HEK293 (cell line): ENCODE measurements around the gene EXTL1.
A peak's percentile ranks its signal among the peaks of the same experiment; 100 is the strongest.

Experiments
- EGR2 ChIP-seq: fragments of 450-650 bp; formaldehyde crosslinking; IDR thresholded peaks from 2 replicates; pipeline ENCODE4 v1.5.1; 2016; ENCODE audit warnings: low read depth, missing biosample characterization, missing genetic modification characterization
- GLI4 ChIP-seq: fragments of 450-650 bp; formaldehyde crosslinking; IDR thresholded peaks from 2 replicates; pipeline ENCODE4 v1.5.1; 2016; ENCODE audit warnings: missing biosample characterization, missing genetic modification characterization
- HIC1 ChIP-seq: fragments of 450-650 bp; formaldehyde crosslinking; IDR thresholded peaks from 2 replicates; pipeline ENCODE4 v1.5.1; 2016; ENCODE audit warnings: missing biosample characterization, missing genetic modification characterization
- KLF16 ChIP-seq: fragments of 450-650 bp; formaldehyde crosslinking; IDR thresholded peaks from 2 replicates; pipeline ENCODE4 v1.5.1; 2017; ENCODE audit warnings: missing biosample characterization, missing genetic modification characterization
- PRDM6 ChIP-seq: fragments of 450-650 bp; formaldehyde crosslinking; IDR thresholded peaks from 2 replicates; pipeline ENCODE4 v1.5.1; 2017; ENCODE audit warnings: missing biosample characterization, missing genetic modification characterization
- SCRT1 ChIP-seq: fragments of 450-650 bp; formaldehyde crosslinking; IDR thresholded peaks from 2 replicates; pipeline ENCODE4 v1.5.1; 2016; ENCODE audit warnings: missing biosample characterization, missing genetic modification characterization, borderline replicate concordance
- ZFP37 ChIP-seq: fragments of 450-650 bp; formaldehyde crosslinking; IDR thresholded peaks from 2 replicates; pipeline ENCODE4 v1.5.1; 2016; ENCODE audit warnings: missing biosample characterization, missing genetic modification characterization
- ZNF23 ChIP-seq: fragments of 450-650 bp; formaldehyde crosslinking; IDR thresholded peaks from 2 replicates; pipeline ENCODE4 v1.5.1; 2016; ENCODE audit warnings: missing biosample characterization, missing genetic modification characterization, borderline replicate concordance
- ZNF292 ChIP-seq: fragments of 450-650 bp; formaldehyde crosslinking; IDR thresholded peaks from 2 replicates; pipeline ENCODE4 v1.5.1; 2016; ENCODE audit warnings: low read depth, missing biosample characterization, missing genetic modification characterization, borderline replicate concordance
- ZNF350 ChIP-seq: fragments of 450-650 bp; formaldehyde crosslinking; IDR thresholded peaks from 2 replicates; pipeline ENCODE4 v1.5.0; 2017; ENCODE audit warnings: missing biosample characterization, mild to moderate bottlenecking, missing genetic modification characterization
- ZNF366 ChIP-seq: fragments of 450-650 bp; formaldehyde crosslinking; conservative IDR thresholded peaks from 2 replicates; pipeline ENCODE4 v1.5.1; 2016; ENCODE audit warnings: missing biosample characterization, missing genetic modification characterization
- ZNF37A ChIP-seq: fragments of 450-650 bp; IDR thresholded peaks from 2 replicates; pipeline ENCODE4 v1.5.1; 2018; ENCODE audit warnings: missing biosample characterization, missing genetic modification characterization
- ZNF416 ChIP-seq: fragments of 450-650 bp; formaldehyde crosslinking; IDR thresholded peaks from 2 replicates; pipeline ENCODE4 v1.5.1; 2016; ENCODE audit warnings: missing biosample characterization, missing genetic modification characterization
- ZNF449 ChIP-seq: fragments of 450-650 bp; formaldehyde crosslinking; IDR thresholded peaks from 2 replicates; pipeline ENCODE4 v1.5.1; 2017; ENCODE audit warnings: missing biosample characterization, mild to moderate bottlenecking, missing genetic modification characterization, moderate library complexity
- ZNF488 ChIP-seq: fragments of 450-650 bp; formaldehyde crosslinking; IDR thresholded peaks from 2 replicates; pipeline ENCODE4 v1.5.1; 2016; ENCODE audit warnings: missing biosample characterization, missing genetic modification characterization
- ZNF518A ChIP-seq: fragments of 450-650 bp; formaldehyde crosslinking; conservative IDR thresholded peaks from 2 replicates; pipeline ENCODE4 v1.5.1; 2016; ENCODE audit warnings: low read depth, missing biosample characterization, missing genetic modification characterization
- ZNF530 ChIP-seq: fragments of 450-650 bp; formaldehyde crosslinking; IDR thresholded peaks from 2 replicates; pipeline ENCODE4 v1.5.1; 2016; ENCODE audit warnings: low read depth, missing biosample characterization, missing genetic modification characterization
- ZNF560 ChIP-seq: fragments of 450-650 bp; formaldehyde crosslinking; IDR thresholded peaks from 2 replicates; pipeline ENCODE4 v1.5.1; 2017; ENCODE audit warnings: missing biosample characterization, missing genetic modification characterization, borderline replicate concordance
- ZNF571 ChIP-seq: fragments of 450-650 bp; formaldehyde crosslinking; IDR thresholded peaks from 2 replicates; pipeline ENCODE4 v1.5.0; 2017; ENCODE audit warnings: missing biosample characterization, missing genetic modification characterization
- ZNF610 ChIP-seq: fragments of 450-650 bp; formaldehyde crosslinking; IDR thresholded peaks from 2 replicates; pipeline ENCODE4 v1.5.1; 2016; ENCODE audit warnings: missing biosample characterization, missing genetic modification characterization, borderline replicate concordance
- ZNF626 ChIP-seq: fragments of 450-650 bp; sonication (Bioruptor Pico); formaldehyde crosslinking; IDR thresholded peaks from 2 replicates; pipeline ENCODE4 v1.5.1; 2018; ENCODE audit warnings: missing biosample characterization, missing genetic modification characterization, inconsistent platforms
- ZNF639 ChIP-seq: fragments of 450-650 bp; formaldehyde crosslinking; IDR thresholded peaks from 2 replicates; pipeline ENCODE4 v1.5.1; 2016; ENCODE audit warnings: missing biosample characterization, missing genetic modification characterization
- ZNF658 ChIP-seq: fragments of 450-650 bp; formaldehyde crosslinking; IDR thresholded peaks from 2 replicates; pipeline ENCODE4; 2016; ENCODE audit warnings: missing biosample characterization, missing genetic modification characterization
- ZNF677 ChIP-seq: fragments of 450-650 bp; IDR thresholded peaks from 2 replicates; pipeline ENCODE4 v1.5.0; 2018; ENCODE audit warnings: missing biosample characterization, mild to moderate bottlenecking, missing genetic modification characterization, moderate library complexity
- ZNF792 ChIP-seq: fragments of 450-650 bp; formaldehyde crosslinking; IDR thresholded peaks from 2 replicates; pipeline ENCODE4 v1.5.1; 2016; ENCODE audit warnings: missing biosample characterization, missing genetic modification characterization

Gene EXTL1

GRCh38 chr1:25997828-25998761 lies 23.5 kb upstream of the EXTL1 start, which contains the start of gene PAFAH2 (continued):
- TF ChIP-seq ZNF639 (tag by site-specific recombination) (peak; percentile 99), HIC1 (peak; percentile 66; the same call in 1 of the 2 replicates), ZNF37A (no peak), ZNF560 (tag by site-specific recombination) (no peak), EGR2 (tag by site-specific recombination) (peak; percentile 44; the same call in 1 of the 2 replicates), ZNF23 (tag by site-specific recombination) (no peak; the same call in 1 of the 2 replicates), PRDM6 (no peak), ZNF677 (tag by site-specific recombination) (no peak), ZNF530 (tag by site-specific recombination) (no peak), ZNF626 (tag by site-specific recombination) (peak; percentile 95; the same call in 1 of the 2 replicates), ZNF416 (tag by site-specific recombination) (no peak), KLF16 (tag by site-specific recombination) (peak; percentile 99), ZNF488 (peak; percentile 64; the same call in 1 of the 2 replicates), ZNF366 (tag by site-specific recombination) (peak; percentile 74), ZNF292 (tag by site-specific recombination) (no peak), ZNF518A (tag by site-specific recombination) (peak; percentile 84), ZNF350 (tag by site-specific recombination) (no peak; the same call in 1 of the 2 replicates), ZNF610 (tag by site-specific recombination) (peak; percentile 94), ZNF571 (no peak), ZFP37 (tag by site-specific recombination) (peak; percentile 99), ZNF792 (tag by site-specific recombination) (peak; percentile 56; the same call in 1 of the 2 replicates), ZNF658 (tag by site-specific recombination) (0 out of 2 replicates have a peak, but pooled peaks have one; percentile 90), ZNF449 (tag by site-specific recombination) (peak; percentile 78; the same call in 1 of the 2 replicates), SCRT1 (peak; percentile 99), GLI4 (tag by site-specific recombination) (peak; percentile 97)
